Endothelial cell (in vitro differentiated cells): Measurements from ENCODE around the gene CAMK1. TPM values are rescaled to one million over a fixed set of nuclear protein-coding genes. Genes with fewer than 3 reads are reported as not detected.

ENCODE experiments used
- DNase-seq: peaks from one replicate; pipeline ENCODE4 v3.0.0; 2021; ENCODE audit warnings: low spot score
- H3K27ac Mint-ChIP-seq: one replicate; pipeline ENCODE4 v1.8.0; 2021; ENCODE audit warnings: mixed read lengths, inconsistent platforms; ENCODE audit not compliant: unreplicated experiment
- H3K27me3 Mint-ChIP-seq: one replicate; pipeline ENCODE4 v1.8.0; 2021; ENCODE audit warnings: mild to moderate bottlenecking, moderate library complexity, mixed read lengths, inconsistent platforms; ENCODE audit not compliant: unreplicated experiment
- H3K36me3 Mint-ChIP-seq: one replicate; pipeline ENCODE4 v1.8.0; 2021; ENCODE audit warnings: mild to moderate bottlenecking, low read depth, mixed read lengths, inconsistent platforms; ENCODE audit not compliant: unreplicated experiment
- H3K4me1 Mint-ChIP-seq: one replicate; pipeline ENCODE4 v1.8.0; 2021; ENCODE audit warnings: mild to moderate bottlenecking, mixed read lengths, inconsistent platforms; ENCODE audit not compliant: unreplicated experiment
- H3K4me3 Mint-ChIP-seq: one replicate; pipeline ENCODE4 v1.8.0; 2021; ENCODE audit warnings: mild to moderate bottlenecking, mixed read lengths, inconsistent platforms; ENCODE audit not compliant: unreplicated experiment
- H3K9me3 Mint-ChIP-seq: one replicate; pipeline ENCODE4 v1.8.0; 2021; ENCODE audit warnings: mixed read lengths, inconsistent platforms; ENCODE audit not compliant: unreplicated experiment
- total RNA-seq: library from RNA; stranded (reverse); fragmentation: NEBNext Ultra II Directional; extraction: Animal tissue kit (Norgen Biotek cat#: 25700); gene quantifications from one replicate; pipeline ENCODE4 v1.2.1, GENCODE V29; 2021; ENCODE audit not compliant: unreplicated experiment
- TF ChIP-seq, protein P1 (sequence below): fragments of 200-600 bp; sonication (generic); IDR thresholded peaks from one replicate; pipeline ENCODE4 v1.5.0; 2021; ENCODE audit warnings: antibody characterized with exemption; ENCODE audit not compliant: unreplicated experiment

The CAMK1 gene
- total RNA-seq, 1 donor from 2014 or later = 6.0 TPM

DNA sequence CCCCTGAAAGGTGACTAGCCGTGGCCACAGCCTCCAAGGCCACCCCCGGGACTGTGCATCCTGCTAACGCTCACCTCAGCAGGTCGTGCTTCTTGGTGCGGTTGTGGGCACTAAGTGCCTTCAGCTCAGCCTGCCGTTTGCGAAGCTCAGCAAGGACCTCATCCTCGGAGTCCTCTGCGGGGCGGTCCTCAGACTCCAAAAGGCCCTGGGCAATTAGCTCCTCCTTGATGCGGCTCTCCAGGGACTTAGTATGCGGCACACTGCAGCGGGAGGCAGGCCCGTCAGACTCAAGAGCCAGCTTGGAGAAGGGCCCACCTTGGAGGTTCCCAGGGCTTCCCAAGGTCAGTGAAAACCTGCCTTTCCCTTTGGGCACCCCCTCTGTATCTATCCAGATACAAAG lies 14.2 kb upstream of the CAMK1 start:
- Mint-ChIP-seq H3K36me3 (peaks cover 14% of the 10 kb centered on the region), H3K4me3 (no peak overlapping the region), H3K27me3 (no peaks in the 10 kb centered on the region), H3K4me1 (peaks cover 7% of the 10 kb centered on the region), H3K9me3 (no peaks in the 10 kb centered on the region), H3K27ac (no peak overlapping the region)
- TF ChIP-seq, protein P1, sequence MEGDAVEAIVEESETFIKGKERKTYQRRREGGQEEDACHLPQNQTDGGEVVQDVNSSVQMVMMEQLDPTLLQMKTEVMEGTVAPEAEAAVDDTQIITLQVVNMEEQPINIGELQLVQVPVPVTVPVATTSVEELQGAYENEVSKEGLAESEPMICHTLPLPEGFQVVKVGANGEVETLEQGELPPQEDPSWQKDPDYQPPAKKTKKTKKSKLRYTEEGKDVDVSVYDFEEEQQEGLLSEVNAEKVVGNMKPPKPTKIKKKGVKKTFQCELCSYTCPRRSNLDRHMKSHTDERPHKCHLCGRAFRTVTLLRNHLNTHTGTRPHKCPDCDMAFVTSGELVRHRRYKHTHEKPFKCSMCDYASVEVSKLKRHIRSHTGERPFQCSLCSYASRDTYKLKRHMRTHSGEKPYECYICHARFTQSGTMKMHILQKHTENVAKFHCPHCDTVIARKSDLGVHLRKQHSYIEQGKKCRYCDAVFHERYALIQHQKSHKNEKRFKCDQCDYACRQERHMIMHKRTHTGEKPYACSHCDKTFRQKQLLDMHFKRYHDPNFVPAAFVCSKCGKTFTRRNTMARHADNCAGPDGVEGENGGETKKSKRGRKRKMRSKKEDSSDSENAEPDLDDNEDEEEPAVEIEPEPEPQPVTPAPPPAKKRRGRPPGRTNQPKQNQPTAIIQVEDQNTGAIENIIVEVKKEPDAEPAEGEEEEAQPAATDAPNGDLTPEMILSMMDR = no peak
- DNase-seq = no peak

DNA sequence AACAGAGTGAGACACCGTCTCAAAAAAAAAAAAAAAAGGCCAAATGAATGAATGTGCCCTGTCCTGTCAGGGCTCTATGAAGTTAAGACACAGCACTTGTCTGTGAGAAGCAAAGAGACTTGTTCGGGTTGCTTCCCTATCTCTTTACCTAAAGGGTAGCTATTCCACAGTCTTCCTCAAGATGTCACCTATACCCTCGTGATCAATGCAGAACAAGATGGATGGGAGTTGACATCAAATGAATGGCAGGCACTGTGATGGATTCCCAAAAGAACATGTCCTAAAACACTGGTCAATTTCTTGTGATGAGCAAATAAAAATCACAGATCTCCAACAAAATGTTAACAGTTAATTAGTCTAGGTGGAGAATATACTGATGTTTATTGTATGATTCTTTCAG lies 13.0 kb upstream of the CAMK1 start:
- no peak for DNase-seq
- Mint-ChIP-seq H3K4me3 (no peak overlapping the region), H3K27ac (no peak overlapping the region), H3K9me3 (no peaks in the 10 kb centered on the region), H3K36me3 (peaks cover 11% of the 10 kb centered on the region), H3K4me1 (peaks cover 7% of the 10 kb centered on the region), H3K27me3 (no peaks in the 10 kb centered on the region)
- TF ChIP-seq, protein P1 = no peak

DNA sequence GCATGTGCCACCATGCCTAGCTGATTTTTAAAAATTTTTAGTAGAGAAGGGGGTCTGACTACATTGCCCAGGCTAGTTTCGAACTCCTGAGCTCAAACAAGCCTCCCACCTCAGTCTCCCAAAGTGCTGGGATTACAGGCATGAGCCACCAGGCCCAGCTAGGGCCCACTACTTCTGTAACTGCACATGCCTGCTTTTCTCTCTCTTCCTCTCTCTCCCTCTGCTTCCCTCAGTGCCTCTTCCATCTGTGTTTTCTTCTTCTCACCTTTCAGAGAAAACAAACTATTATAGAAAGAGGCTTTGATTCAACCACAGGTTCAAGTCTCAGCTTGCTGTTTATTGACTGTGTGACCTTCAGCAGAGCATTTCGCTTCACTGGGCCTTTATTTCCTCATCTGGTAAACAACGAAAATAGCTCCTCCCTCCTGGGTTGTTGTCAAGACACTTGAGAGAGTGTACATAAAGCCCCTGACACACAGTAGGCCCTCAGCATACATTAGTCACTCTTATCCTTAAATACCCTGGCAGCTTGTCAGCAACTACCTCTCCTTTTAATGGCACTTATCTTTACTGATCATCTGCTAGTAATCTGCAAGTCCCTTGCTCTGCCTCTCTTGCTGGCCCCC lies 12.3 kb upstream of the CAMK1 start:
- DNase-seq = no peak
- TF ChIP-seq, protein P1 = no peak
- H3K4me1 Mint-ChIP-seq = peaks cover 7% of the 10 kb centered on the region
- H3K4me3 Mint-ChIP-seq = no peak overlapping the region
- no peak overlapping the region for H3K27ac Mint-ChIP-seq
- no peaks in the 10 kb centered on the region for H3K9me3 Mint-ChIP-seq
- H3K36me3 Mint-ChIP-seq = peaks cover 4% of the 10 kb centered on the region
- H3K27me3 Mint-ChIP-seq = no peaks in the 10 kb centered on the region

DNA sequence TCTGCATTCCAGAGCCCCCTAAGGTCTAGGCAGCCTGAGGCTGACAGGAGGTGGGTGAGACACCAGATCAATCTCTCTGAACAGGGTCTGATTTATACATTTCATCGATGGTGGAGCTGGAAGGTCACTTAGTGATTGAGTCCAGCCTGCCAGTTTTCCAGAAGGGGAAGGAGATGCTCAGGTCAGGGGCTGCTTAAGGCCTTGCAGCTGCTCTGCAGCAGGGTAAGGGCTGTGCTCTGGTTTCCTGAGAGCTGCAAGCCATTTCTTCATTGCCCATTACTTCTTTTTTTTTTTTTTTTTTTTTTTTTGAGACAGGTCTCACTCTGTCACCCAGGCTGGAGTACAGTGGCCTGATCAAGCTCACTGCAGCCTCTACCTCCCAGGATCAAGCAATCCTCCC lies 11.8 kb upstream of the CAMK1 start:
- Mint-ChIP-seq H3K9me3 (no peaks in the 10 kb centered on the region), H3K27me3 (no peaks in the 10 kb centered on the region), H3K27ac (no peak overlapping the region), H3K4me1 (peaks cover 7% of the 10 kb centered on the region), H3K36me3 (peaks cover 4% of the 10 kb centered on the region), H3K4me3 (no peak overlapping the region)
- no peak for DNase-seq
- TF ChIP-seq, protein P1 = no peak

DNA sequence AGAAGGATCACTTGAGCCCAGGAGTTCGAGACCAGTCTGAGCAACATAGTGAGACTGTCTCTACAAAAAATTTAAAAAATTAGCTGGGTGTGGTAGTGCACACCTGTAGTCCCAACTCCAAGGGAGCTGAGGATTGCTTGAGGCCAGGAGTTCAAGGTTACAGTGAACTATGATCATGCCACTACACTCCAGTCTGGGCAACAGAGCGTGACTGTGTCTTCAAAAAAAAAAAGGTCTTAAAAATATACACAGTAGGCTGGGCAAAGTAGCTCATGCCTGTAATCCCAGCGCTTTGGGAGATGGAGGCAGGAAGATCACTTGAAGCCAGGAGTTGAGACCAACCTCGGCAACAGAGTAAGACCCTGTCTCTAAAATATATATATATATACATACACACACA lies 11.2 kb upstream of the CAMK1 start:
- no peaks in the 10 kb centered on the region for H3K27me3 Mint-ChIP-seq
- H3K36me3 Mint-ChIP-seq = peaks cover 4% of the 10 kb centered on the region
- no peak overlapping the region for H3K27ac Mint-ChIP-seq
- TF ChIP-seq, protein P1 = no peak
- peaks cover 10% of the 10 kb centered on the region for H3K4me1 Mint-ChIP-seq
- no peaks in the 10 kb centered on the region for H3K9me3 Mint-ChIP-seq
- no peak for DNase-seq
- no peak overlapping the region for H3K4me3 Mint-ChIP-seq
